ENCODE results near the gene PIGA. TPM values are rescaled to one million over a fixed set of nuclear protein-coding genes. Genes with fewer than 3 reads are reported as not detected.
A peak's percentile ranks its signal among the peaks of the same experiment; 100 is the strongest.

The PIGA gene
- total RNA-seq, 6 donors from 2014 or later, result 6.2 to 82.0 (median 22.2) TPM

- H3K9me3 ChIP-seq, result no peaks in the 10 kb centered on the region
- 71 to 89% methylated on average over 3 of the region's 3 CpGs for WGBS, 2 donors
- H3K27me3 ChIP-seq, result no peaks in the 10 kb centered on the region
- no peak for TF ChIP-seq EP300 (IDR thresholded peaks at IDR 0.05)
- no peak for TF ChIP-seq POLR2A (IDR thresholded peaks at IDR 0.05)
- TF ChIP-seq POLR2AphosphoS5 (IDR thresholded peaks at IDR 0.05), result no peak
- TF ChIP-seq CTCF (IDR thresholded peaks at IDR 0.05), result no peak
- H3K36me3 ChIP-seq, result no peaks in the 10 kb centered on the region
- no peak overlapping the region for H3K4me3 ChIP-seq
- no peaks in the 10 kb centered on the region for H3K4me1 ChIP-seq
- ATAC-seq (ENCODE audit: low FRiP score in 2 of 2), result no peak
- no peak overlapping the region for H3K27ac ChIP-seq
- DNase-seq, result no peak
Observed at GRCh38 chrX:15373976-15374375, 38.7 kb upstream of the PIGA start.

GRCh38 chrX:15366506-15367352, 31.4 kb upstream of the PIGA start:
- Histone ChIP-seq H3K27ac (no peak overlapping the region), H3K27me3 (no peaks in the 10 kb centered on the region), H3K9me3 (no peaks in the 10 kb centered on the region), H3K4me3 (no peak overlapping the region), H3K36me3 (no peaks in the 10 kb centered on the region), H3K4me1 (no peaks in the 10 kb centered on the region)
- no peak for DNase-seq
- WGBS, 2 donors, result 66 to 67% methylated on average over 9 of the region's 9 CpGs
- no peak for TF ChIP-seq CTCF (IDR thresholded peaks at IDR 0.05)
- TF ChIP-seq POLR2AphosphoS5 (IDR thresholded peaks at IDR 0.05), result no peak
- TF ChIP-seq EP300 (IDR thresholded peaks at IDR 0.05), result no peak
- no peak for TF ChIP-seq POLR2A (IDR thresholded peaks at IDR 0.05)
- peak in 1 of 2 donors; percentile 48 for ATAC-seq (ENCODE audit: low FRiP score in 2 of 2)

- ATAC-seq (ENCODE audit: low FRiP score in 2 of 2) (no peak), DNase-seq (no peak)
- no peaks in the 10 kb centered on the region for H3K27me3 ChIP-seq
- no peak overlapping the region for H3K4me3 ChIP-seq
- no peak for TF ChIP-seq POLR2A (IDR thresholded peaks at IDR 0.05)
- TF ChIP-seq EP300 (IDR thresholded peaks at IDR 0.05), result no peak
- TF ChIP-seq CTCF (IDR thresholded peaks at IDR 0.05), result no peak
- TF ChIP-seq POLR2AphosphoS5 (IDR thresholded peaks at IDR 0.05), result no peak
- H3K36me3 ChIP-seq, result no peaks in the 10 kb centered on the region
- 56 to 78% methylated on average over 2 of the region's 2 CpGs for WGBS, 2 donors
- no peaks in the 10 kb centered on the region for H3K4me1 ChIP-seq
- no peaks in the 10 kb centered on the region for H3K9me3 ChIP-seq
- no peak overlapping the region for H3K27ac ChIP-seq
Observed at GRCh38 chrX:15359701-15360100, 24.4 kb upstream of the PIGA start.

- H3K4me3 ChIP-seq, result no peak overlapping the region
- no peaks in the 10 kb centered on the region for H3K4me1 ChIP-seq
- no peaks in the 10 kb centered on the region for H3K9me3 ChIP-seq
- WGBS, 2 donors, result 73 to 84% methylated on average over 2 of the region's 2 CpGs
- ATAC-seq (ENCODE audit: low FRiP score in 2 of 2) (no peak), DNase-seq (no peak)
- H3K27me3 ChIP-seq, result no peaks in the 10 kb centered on the region
- no peak overlapping the region for H3K27ac ChIP-seq
- no peak for TF ChIP-seq POLR2A (IDR thresholded peaks at IDR 0.05)
- no peak for TF ChIP-seq CTCF (IDR thresholded peaks at IDR 0.05)
- TF ChIP-seq EP300 (IDR thresholded peaks at IDR 0.05), result no peak
- TF ChIP-seq POLR2AphosphoS5 (IDR thresholded peaks at IDR 0.05), result no peak
- no peaks in the 10 kb centered on the region for H3K36me3 ChIP-seq
Observed at GRCh38 chrX:15358533-15358932, 23.2 kb upstream of the PIGA start.

GRCh38 chrX:15356444-15356843, 21.1 kb upstream of the PIGA start:
- Histone ChIP-seq H3K4me3 (no peak overlapping the region), H3K36me3 (no peaks in the 10 kb centered on the region), H3K9me3 (no peaks in the 10 kb centered on the region), H3K4me1 (no peaks in the 10 kb centered on the region), H3K27me3 (no peaks in the 10 kb centered on the region), H3K27ac (no peak overlapping the region)
- TF ChIP-seq POLR2AphosphoS5 (IDR thresholded peaks at IDR 0.05), result no peak
- peak in 1 of 4 donors; percentile 89 for TF ChIP-seq EP300 (IDR thresholded peaks at IDR 0.05)
- ATAC-seq (ENCODE audit: low FRiP score in 2 of 2), result peak in 1 of 2 donors; percentile 75
- DNase-seq, result no peak
- WGBS, 2 donors, result 16 to 26% methylated on average over 1 of the region's 1 CpG
